Central memory CD4-positive, alpha-beta T cell (primary cell): ENCODE results near the gene PRELP.

Experiments used
- DNase-seq: peaks from one replicate; pipeline ENCODE4 v3.0.0; 2022

The PRELP gene

DNA sequence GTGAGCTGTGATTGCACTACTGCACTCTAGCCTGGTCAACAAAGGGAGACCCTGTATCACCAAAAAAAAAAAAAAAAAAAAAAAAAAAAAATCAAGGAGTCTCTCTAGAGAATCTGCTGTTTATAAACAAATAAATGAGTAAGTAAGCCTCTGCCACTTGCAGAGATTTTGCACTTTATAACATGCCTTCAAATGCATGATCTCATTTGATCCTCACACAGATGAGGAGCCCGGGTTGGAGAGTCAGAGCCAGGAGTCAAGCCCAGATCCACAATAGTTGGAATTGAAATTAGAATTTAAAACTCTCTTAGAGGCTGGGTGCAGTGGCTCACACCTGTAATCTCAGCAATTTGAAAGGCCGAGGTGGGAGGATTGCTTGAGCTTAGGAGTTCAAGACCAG is 4.0 kb downstream of the PRELP start:
- DNase-seq = no peak

- DNase-seq = no peak
Measured at GRCh38 chr1:203480084-203480483, 4.5 kb downstream of the PRELP start.

DNA sequence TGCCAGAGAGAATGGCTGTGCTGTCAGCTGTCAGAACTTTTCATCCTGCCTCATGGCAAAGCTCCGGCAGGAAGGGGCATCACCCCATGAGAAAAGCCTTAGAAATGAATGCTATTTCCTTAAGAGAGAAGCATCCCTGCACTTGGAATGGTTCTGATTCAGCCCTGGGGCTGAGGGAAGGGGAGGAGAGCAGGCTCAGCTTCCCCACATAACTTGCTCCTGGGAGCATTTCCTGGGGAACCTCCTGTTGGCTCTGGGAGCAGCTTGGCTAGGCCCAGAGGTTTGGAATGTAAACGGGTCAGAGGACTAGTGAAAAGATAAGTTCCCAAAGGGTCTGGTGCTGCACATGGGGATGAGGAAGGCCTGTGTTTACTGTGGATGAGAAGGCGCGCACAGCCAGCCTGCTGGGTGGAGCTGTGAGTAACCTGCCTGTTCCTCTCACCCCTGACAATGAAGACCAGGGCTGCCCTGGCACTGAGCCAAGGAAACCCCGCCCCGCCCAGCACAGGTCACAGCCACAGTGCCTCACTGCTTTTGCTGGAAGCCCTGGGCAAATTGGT is 5.0 kb downstream of the PRELP start:
- DNase-seq = peak; percentile 25

GRCh38 chr1:203481196-203481595 is 5.6 kb downstream of the PRELP start:
- DNase-seq = no peak

GRCh38 chr1:203486618-203487370 is 11.2 kb downstream of the PRELP start:
- DNase-seq = no peak

DNA sequence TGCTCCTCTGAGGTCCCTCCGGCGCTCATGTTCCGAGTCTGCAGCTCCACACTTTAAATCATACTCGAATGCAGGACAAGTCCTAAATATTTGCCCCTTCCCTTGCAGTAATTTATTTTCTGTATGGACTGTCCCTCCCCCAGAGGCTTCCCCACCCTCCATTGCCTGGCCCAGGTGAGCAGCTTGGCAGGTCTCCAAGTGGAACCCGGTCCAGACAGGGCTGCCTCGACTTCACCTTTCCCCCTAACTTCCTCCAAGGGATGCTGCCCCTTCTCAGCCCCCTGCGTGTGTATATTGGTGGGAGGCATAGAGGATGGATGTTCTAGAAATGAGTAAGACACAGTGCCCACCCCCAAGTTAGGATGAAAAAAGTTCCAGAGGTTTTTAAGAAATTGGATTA is 12.9 kb downstream of the PRELP start:
- no peak for DNase-seq

DNA sequence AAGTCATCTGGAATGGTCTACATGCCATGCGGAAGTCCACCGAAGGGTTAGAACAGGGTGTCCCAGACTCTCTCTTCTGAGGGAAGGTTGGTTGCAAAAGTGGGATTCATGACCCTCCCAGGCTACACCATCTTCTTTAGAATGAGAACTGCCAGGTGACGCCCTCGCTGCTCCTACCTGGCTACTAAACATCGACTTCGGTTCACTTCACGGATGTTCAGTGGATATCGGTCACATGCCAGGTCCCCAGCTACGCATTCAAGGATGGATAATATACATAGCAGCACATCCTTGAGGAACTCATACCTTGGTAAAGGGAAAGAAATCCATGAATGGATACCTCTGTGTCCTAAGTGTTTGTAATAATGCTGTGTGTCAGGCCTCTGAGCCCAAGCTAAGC is 15.0 kb downstream of the PRELP start:
- no peak for DNase-seq

- DNase-seq = no peak
Measured at GRCh38 chr1:203491664-203492063, 16.1 kb downstream of the PRELP start.

GRCh38 chr1:203492082-203492747 is 16.6 kb downstream of the PRELP start:
- no peak for DNase-seq

DNA sequence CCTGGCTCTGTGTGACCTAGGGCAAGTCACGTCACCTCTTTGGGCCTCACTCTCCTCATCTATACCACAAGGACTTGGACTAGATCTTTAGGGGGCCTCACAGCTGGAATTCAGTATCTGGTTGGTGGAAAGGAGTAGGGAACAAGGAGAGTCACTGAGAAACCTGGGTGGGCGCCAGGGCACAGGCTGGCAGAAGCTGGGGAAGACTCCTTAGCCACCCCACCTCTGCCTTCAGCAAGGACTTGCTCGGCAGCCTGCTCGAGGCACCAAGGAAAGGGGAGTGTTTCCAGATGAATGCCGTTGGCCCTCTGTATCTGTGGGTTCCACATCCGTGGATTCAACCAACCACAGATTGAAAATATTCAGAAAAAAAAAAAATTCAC is 17.1 kb downstream of the PRELP start:
- DNase-seq = no peak

DNA sequence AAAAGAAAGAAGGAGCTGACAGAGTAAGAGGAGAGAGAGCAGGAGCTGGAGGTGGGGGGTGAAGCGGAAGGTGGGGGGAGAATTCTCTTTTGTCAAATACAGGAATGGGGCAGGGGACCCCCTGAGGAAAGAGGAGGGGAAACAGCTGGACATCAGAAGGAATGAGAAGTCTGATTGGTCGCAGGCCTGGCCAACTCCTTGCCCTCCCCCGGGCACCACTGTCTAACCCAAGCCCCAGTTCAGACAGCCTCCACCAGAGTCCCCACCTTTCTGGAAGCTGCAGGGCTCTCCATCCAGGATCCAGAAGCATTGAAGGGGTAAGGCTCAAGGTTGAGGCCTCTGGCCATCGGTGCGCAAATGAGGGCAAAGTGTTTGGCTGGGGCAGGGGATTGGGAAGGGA is 18.3 kb downstream of the PRELP start, which contains the start of gene OPTC:
Gene OPTC (plus strand): TSS at position 253 of the 400 bp plus-strand sequence. CDS start 1,853 bp downstream, outside the sequence.
- DNase-seq = no peak

GRCh38 chr1:203495845-203496244 is 20.2 kb downstream of the PRELP start:
- no peak for DNase-seq

- no peak for DNase-seq
Measured at GRCh38 chr1:203497269-203497777, 21.7 kb downstream of the PRELP start.

- no peak for DNase-seq
Measured at GRCh38 chr1:203499643-203500278, 24.2 kb downstream of the PRELP start.

DNA sequence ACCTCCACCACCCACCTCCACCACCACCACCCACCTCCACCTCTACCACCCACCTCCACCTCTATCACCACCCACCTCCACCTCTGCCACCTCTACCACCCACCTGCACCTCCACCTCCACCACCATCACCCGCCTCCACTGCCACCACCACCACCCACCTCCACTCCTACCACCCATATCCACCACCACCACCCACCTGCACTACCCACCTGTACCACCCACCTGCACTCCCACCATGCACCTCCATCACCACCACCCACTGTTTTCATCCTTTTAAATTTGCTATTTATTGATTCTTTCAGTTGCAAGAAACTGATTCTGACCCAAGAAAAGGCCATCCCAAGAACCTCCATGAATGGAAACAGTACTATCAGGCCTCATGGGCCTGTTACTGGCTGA is 24.7 kb downstream of the PRELP start:
- no peak for DNase-seq

GRCh38 chr1:203503836-203504235 is 28.2 kb downstream of the PRELP start:
- DNase-seq = no peak

- DNase-seq = peak; percentile 56
Measured at GRCh38 chr1:203504400-203505250, 29.0 kb downstream of the PRELP start.

GRCh38 chr1:203505526-203506204 is 30.1 kb downstream of the PRELP start:
- DNase-seq = no peak

DNA sequence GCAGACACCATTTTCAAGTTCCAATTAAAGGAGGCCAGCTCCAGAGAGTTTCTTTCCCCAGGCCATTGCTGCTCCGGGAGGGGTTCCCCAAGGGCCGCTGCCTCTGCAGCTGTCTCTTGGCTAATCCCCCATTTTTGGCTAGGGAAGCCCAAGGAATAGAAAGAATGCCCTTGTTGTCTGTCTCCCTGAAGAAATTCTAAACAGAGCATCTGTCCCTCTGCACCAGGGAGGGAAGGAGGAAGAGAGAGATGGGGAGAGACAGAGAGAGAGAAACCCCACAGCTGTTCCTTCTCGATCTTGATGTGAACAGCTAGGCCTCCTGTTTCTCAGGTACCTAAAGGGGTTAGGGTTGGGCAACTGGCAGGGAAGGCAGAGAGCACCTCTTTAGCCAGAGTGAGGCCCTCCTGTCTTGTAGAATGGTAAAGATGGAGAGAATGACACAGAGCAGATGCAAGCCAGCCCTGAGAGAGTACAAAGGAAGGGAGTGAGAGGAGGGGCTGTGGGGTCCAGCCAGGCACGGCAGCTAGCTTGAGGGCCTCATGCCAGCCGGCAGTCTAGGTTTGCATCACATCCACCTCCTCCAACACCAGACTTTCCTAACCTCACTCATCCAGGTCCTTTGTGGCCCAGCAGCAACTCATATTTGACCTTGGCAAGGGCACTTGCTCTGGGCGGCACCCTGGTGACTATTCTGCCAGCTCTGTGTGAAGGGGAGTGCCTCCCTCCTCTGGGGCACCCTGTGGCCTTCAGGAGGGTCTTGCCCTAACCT is 31.4 kb downstream of the PRELP start:
- DNase-seq = no peak

GRCh38 chr1:203507759-203508158 is 32.2 kb downstream of the PRELP start:
- DNase-seq = no peak

- no peak for DNase-seq
Measured at GRCh38 chr1:203508463-203509073, 33.0 kb downstream of the PRELP start.
